Activated CD4-positive, alpha-beta T cell treated with anti-CD3 and anti-CD28 coated beads, Interleukin-2, amount 50 U/mL, for 4 hours (primary cell): Measurements from ENCODE around the gene AP3M1.

Experiments
- DNase-seq, 2 experiments: peaks; one replicate each; pipeline ENCODE4 v3.0.0-alpha.2; 2020

AP3M1 gene

DNA sequence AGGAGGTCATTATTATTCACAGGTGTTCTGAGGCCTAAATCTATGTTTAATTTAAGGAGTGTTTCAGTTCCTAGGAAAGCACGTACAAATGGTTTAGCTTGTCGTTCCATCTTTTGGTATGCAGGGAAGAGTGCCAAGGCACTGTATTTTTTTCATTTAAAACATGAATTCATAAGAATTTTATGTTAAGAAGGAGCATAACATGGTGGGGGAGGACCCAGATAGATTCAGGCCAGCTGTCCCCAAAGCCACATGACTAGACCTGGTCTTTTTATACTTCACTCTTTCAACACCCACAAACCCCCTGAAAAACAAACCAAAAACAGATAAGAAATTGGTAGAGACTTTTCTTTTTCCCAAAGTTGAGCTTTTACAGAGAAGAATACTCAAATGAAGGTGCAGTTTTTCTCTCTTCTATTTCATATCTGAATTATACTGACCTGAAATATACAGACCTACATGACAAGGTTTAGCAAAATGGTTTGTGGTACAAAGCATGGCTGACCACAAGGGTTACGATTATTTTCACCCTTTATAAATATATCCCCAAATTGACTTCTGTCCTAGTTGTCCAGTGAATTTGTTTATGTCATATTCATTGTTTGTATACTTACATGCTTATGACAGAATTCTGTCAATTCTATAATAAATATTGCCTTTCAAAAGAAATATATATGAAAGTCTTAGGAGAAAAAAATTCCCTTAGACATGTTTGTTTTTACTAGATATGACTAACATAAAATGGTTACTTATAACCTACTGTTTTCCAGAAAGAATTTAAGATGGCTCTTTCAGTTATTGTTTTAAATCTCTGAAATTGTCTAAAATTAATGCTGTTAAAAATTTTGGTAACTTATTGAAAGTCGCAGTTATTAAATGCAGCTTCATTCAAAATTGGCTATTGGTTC is 71.3 kb downstream of the AP3M1 start:
- DNase-seq = no peak

GRCh38 chr10:74078037-74078436 is 72.6 kb downstream of the AP3M1 start:
- peak; percentile 15 to 30 for DNase-seq

- DNase-seq = no peak
Measured at GRCh38 chr10:74077416-74077815, 73.2 kb downstream of the AP3M1 start.

DNA sequence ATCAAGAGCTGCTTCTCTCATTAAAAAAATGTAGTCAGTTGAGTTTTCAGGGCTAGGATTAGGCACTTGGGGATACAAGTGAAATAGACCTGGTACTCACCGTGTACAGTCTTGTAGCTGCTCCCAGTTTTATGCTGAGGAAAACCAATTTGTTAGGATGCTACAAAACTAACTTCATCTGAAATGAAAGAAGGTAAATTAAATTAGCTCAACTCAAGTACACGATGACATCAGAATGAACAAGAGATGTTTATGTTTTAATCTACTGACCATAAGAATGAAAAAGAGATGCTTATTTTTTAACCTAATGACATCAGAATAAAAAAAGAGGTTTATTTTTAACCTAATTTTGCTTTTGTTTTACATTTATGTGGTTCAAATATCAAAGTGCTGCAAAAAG is 73.7 kb downstream of the AP3M1 start:
- DNase-seq = no peak

DNA sequence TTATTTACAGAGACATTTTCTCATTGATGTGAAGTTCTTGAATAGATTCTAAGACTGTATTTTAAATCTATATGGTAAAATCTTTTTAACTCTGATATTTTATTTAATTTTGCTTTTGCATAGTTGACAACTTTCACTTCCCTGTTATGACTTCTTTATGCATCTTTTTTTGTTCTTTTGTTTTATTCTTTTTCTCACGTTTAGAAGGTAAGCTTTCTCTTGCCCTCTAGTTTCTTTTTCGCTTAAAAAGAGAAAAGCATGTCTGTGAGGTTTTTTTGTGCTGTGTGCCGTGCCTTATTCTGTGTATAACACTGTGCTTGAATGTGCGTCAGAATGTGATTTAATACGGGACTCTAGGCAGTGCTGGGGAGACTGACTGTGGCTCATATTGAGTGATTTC is 74.7 kb downstream of the AP3M1 start:
- no peak for DNase-seq

- no peak for DNase-seq
Measured at GRCh38 chr10:74072503-74072902, 78.1 kb downstream of the AP3M1 start.

GRCh38 chr10:74071157-74071556 is 79.5 kb downstream of the AP3M1 start:
- no peak for DNase-seq
